SK-N-SH (cell line): ENCODE data around the gene MAPK12. TPM values are rescaled to one million over a fixed set of nuclear protein-coding genes. Genes with fewer than 3 reads are reported as not detected.

Source experiments
- CTCF ChIA-PET: fragments of 300-600, 350-600 bp; formaldehyde crosslinking; extraction: SDS; loops from one replicate; lab custom pipeline; 2021; lab: Yijun Ruan, JAX
- POLR2A ChIA-PET: fragments of 350-600 bp; sonication (Branson Sonifier 250); formaldehyde crosslinking; extraction: SDS; loops from one replicate; lab custom pipeline; 2020; ENCODE audit warnings: antibody characterized with exemption, inconsistent platforms; lab: Yijun Ruan, JAX
- DNase-seq: peaks from one replicate; pipeline ENCODE4 v3.0.0; 2012
- H2AFZ ChIP-seq: fragments of 200-600 bp; sonication (generic); 2 replicates; pipeline ENCODE4 v1.8.1; 2016; ENCODE audit warnings: antibody characterized with exemption, mild to moderate bottlenecking, low read depth
- H3F3A ChIP-seq: fragments of 200-600 bp; sonication (generic); replicated peaks from 2 replicates; pipeline ENCODE3; 2016; ENCODE audit warnings: antibody characterized with exemption, mild to moderate bottlenecking; ENCODE audit not compliant: insufficient read depth
- H3K27ac ChIP-seq, 2 experiments: fragments of 200-500 bp in 1 of 2; fragments of 200-600 bp in 1 of 2; sonication (Bioruptor generic) in 1 of 2; sonication (generic), shearing (Covaris generic) in 1 of 2; 2 replicates each; pipeline versions ENCODE4 v1.5.1 to v1.6.1; 2014 to 2016; ENCODE audit warnings: low read depth in 2 of 2, inconsistent platforms in 1 of 2, low read length in 1 of 2, mild to moderate bottlenecking in 1 of 2, mixed read lengths in 1 of 2
- H3K27me3 ChIP-seq: fragments of 200-600 bp; sonication (generic), shearing (Covaris generic); 2 replicates; pipeline ENCODE4 v1.6.1; 2016; ENCODE audit warnings: mixed run types; ENCODE audit not compliant: insufficient read depth
- H3K36me3 ChIP-seq, 2 experiments: fragments of 200-500 bp in 1 of 2; fragments of 200-600 bp in 1 of 2; sonication (Bioruptor generic) in 1 of 2; sonication (generic) in 1 of 2; replicated peaks in 1 of 2; 2 replicates each; pipeline versions ENCODE3 to v1.5.1; 2014 to 2016; ENCODE audit warnings: low read length in 1 of 2, mild to moderate bottlenecking in 1 of 2; ENCODE audit not compliant: insufficient read depth in 2 of 2, control insufficient read depth in 1 of 2
- H3K4me1 ChIP-seq, 2 experiments: fragments of 200-500 bp in 1 of 2; fragments of 200-600 bp in 1 of 2; sonication (Bioruptor generic) in 1 of 2; sonication (generic), shearing (Covaris generic) in 1 of 2; 2 replicates each; pipeline versions ENCODE4 v1.5.1 to v1.6.1; 2014 to 2016; ENCODE audit warnings: low read depth in 1 of 2, low read length in 1 of 2, mixed run types in 1 of 2; ENCODE audit not compliant: insufficient read depth in 2 of 2, control insufficient read depth in 1 of 2
- H3K4me2 ChIP-seq: fragments of 200-600 bp; sonication (generic), shearing (Covaris generic); 2 replicates; pipeline ENCODE4 v1.6.1; 2017; ENCODE audit warnings: mixed run types
- H3K4me3 ChIP-seq, 2 experiments: fragments of 200-500 bp in 1 of 2; fragments of 200-600 bp in 1 of 2; sonication (Bioruptor generic) in 1 of 2; sonication (generic), shearing (Covaris generic) in 1 of 2; 2 replicates each; pipeline versions ENCODE4 v1.5.1 to v1.8.1; 2014 to 2016; ENCODE audit warnings: low read depth in 2 of 2, inconsistent platforms in 1 of 2, low read length in 1 of 2, mild to moderate bottlenecking in 1 of 2, mixed read lengths in 1 of 2, moderate library complexity in 1 of 2
- H3K79me2 ChIP-seq: fragments of 200-600 bp; sonication (generic); 2 replicates; pipeline ENCODE4 v1.8.1; 2017; ENCODE audit warnings: mild to moderate bottlenecking; ENCODE audit not compliant: insufficient read depth
- H3K9ac ChIP-seq: fragments of 200-600 bp; sonication (generic); 2 replicates; pipeline ENCODE4 v1.6.1; 2017; ENCODE audit warnings: mixed run types
- H3K9me2 ChIP-seq: fragments of 200-600 bp; sonication (generic); 2 replicates; pipeline ENCODE4 v1.6.1; 2017; ENCODE audit warnings: mixed run types
- H3K9me3 ChIP-seq: fragments of 200-600 bp; sonication (generic); 2 replicates; pipeline ENCODE4 v1.6.1; 2017; ENCODE audit warnings: mixed run types, mild to moderate bottlenecking, moderate library complexity
- H4K20me1 ChIP-seq: fragments of 200-600 bp; sonication (generic); 2 replicates; pipeline ENCODE4 v1.6.1; 2017; ENCODE audit warnings: mild to moderate bottlenecking, mixed run types; ENCODE audit not compliant: insufficient read depth
- CTCF ChIP-seq: fragments of 200-600 bp; sonication (generic); IDR thresholded peaks from 2 replicates; pipeline ENCODE4 v1.6.1; 2017; ENCODE audit warnings: antibody characterized with exemption, mild to moderate bottlenecking, moderate library complexity
- ELF1 ChIP-seq: IDR thresholded peaks from 2 replicates; pipeline ENCODE4 v1.4.0; 2012
- EP300 ChIP-seq, 2 experiments: IDR thresholded peaks; 2 replicates each; pipeline versions ENCODE4 v1.4.0 to v1.6.1; 2012; ENCODE audit warnings: borderline replicate concordance in 1 of 2, low read depth in 1 of 2, low read length in 1 of 2
- FOXM1 ChIP-seq: IDR thresholded peaks from 2 replicates; pipeline ENCODE4 v1.4.0; 2012; ENCODE audit warnings: low read depth, mild to moderate bottlenecking
- GABPA ChIP-seq: IDR thresholded peaks from 2 replicates; pipeline ENCODE4 v1.4.0; 2012; ENCODE audit warnings: low read depth, mild to moderate bottlenecking
- GATA2 ChIP-seq: sonication (generic); formaldehyde crosslinking; IDR thresholded peaks from 2 replicates; pipeline ENCODE4 v1.5.0; 2020; ENCODE audit warnings: mild to moderate bottlenecking, missing genetic modification reagents
- JUND ChIP-seq: IDR thresholded peaks from 2 replicates; pipeline ENCODE4 v1.4.0; 2012
- MXI1 ChIP-seq: IDR thresholded peaks from 2 replicates; pipeline ENCODE4 v1.6.1; 2012; ENCODE audit warnings: mild to moderate bottlenecking, low read depth, low read length, improper control_type of control experiment
- NFIC ChIP-seq: IDR thresholded peaks from 2 replicates; pipeline ENCODE4 v1.4.0; 2012; ENCODE audit warnings: borderline replicate concordance
- PBX3 ChIP-seq: IDR thresholded peaks from 2 replicates; pipeline ENCODE4; 2012
- RAD21 ChIP-seq: IDR thresholded peaks from 2 replicates; pipeline ENCODE4 v1.6.1; 2012; ENCODE audit warnings: mild to moderate bottlenecking, low read length
- RCOR1 ChIP-seq: fragments of 150-350 bp; IDR thresholded peaks from 2 replicates; pipeline ENCODE4 v1.6.1; 2017; ENCODE audit warnings: antibody characterized with exemption, low read length
- REST ChIP-seq: IDR thresholded peaks from 2 replicates; pipeline ENCODE4 v1.6.1; 2012; ENCODE audit warnings: mild to moderate bottlenecking, low read depth, low read length, moderate library complexity
- RFX5 ChIP-seq: IDR thresholded peaks from 2 replicates; pipeline ENCODE4 v1.6.1; 2012; ENCODE audit warnings: mild to moderate bottlenecking, improper control_type of control experiment, low read length
- TAF1 ChIP-seq: IDR thresholded peaks from 2 replicates; pipeline ENCODE4 v1.6.1; 2012; ENCODE audit warnings: low read depth, mild to moderate bottlenecking, low read length, moderate library complexity, borderline replicate concordance
- TCF12 ChIP-seq: IDR thresholded peaks from 2 replicates; pipeline ENCODE4 v1.4.0; 2012
- USF1 ChIP-seq: IDR thresholded peaks from 2 replicates; pipeline ENCODE4 v1.4.0; 2012; ENCODE audit warnings: low read depth, borderline replicate concordance
- USF2 ChIP-seq: fragments of 150-350 bp; IDR thresholded peaks from 2 replicates; pipeline ENCODE4 v1.6.1; 2017; ENCODE audit warnings: antibody characterized with exemption, low read length, low read depth, borderline replicate concordance
- WGBS: methylation state at CpG from one replicate; pipeline ENCODE4 v1.1.6; 2017; ENCODE audit warnings: low lambda C conversion rate; 5-methylcytosine and 5-hydroxymethylcytosine counted together
- polyA plus RNA-seq, 3 experiments: library from polyadenylated mRNA; depleted of rRNA; stranded (reverse); fragments of >200 nt; gene quantifications; 2 replicates each; pipeline ENCODE4 v1.2.3, GENCODE V29; 2012

The MAPK12 gene
- polyA plus RNA-seq, 1 of the 3 experiments (the other 2 are of a cell fraction) = 118 TPM

GRCh38 chr22:50298937-50299784, 37.7 kb upstream of the MAPK12 start:
- Histone ChIP-seq H3K4me1 (peaks cover 30 to 36% of the 10 kb centered on the region in 2 experiments; a peak in 3 of 4 replicates), H3K9me3 (no peaks in the 10 kb centered on the region), H4K20me1 (peaks cover 93% of the 10 kb centered on the region), H3K4me2 (no peak overlapping the region), H3K9me2 (no peaks in the 10 kb centered on the region), H3F3A (peaks cover 9% of the 10 kb centered on the region), H3K27me3 (no peaks in the 10 kb centered on the region), H3K79me2 (peaks cover 99% of the 10 kb centered on the region), H3K4me3 (no peak overlapping the region), H2AFZ (no peak overlapping the region), H3K27ac (no peak overlapping the region), H3K36me3 (peaks cover 0 to 8% of the 10 kb centered on the region in 2 experiments), H3K9ac (no peak overlapping the region)
- TF ChIP-seq PBX3 = no peak
- no peak for TF ChIP-seq RAD21
- no peak for TF ChIP-seq GATA2 (CRISPR knock-in tag)
- no peak for TF ChIP-seq CTCF
- TF ChIP-seq TCF12 = no peak
- TF ChIP-seq RFX5 = no peak
- no peak for TF ChIP-seq NFIC
- no peak for TF ChIP-seq RCOR1
- no peak for TF ChIP-seq ELF1
- TF ChIP-seq GABPA = no peak
- no peak for TF ChIP-seq FOXM1
- TF ChIP-seq USF2 = no peak
- no peak for TF ChIP-seq USF1
- no peak for TF ChIP-seq MXI1
- TF ChIP-seq TAF1 = no peak
- TF ChIP-seq REST = no peak
- TF ChIP-seq JUND = no peak
- TF ChIP-seq EP300 (IDR thresholded peaks at IDR 0.05; ENCODE audit: borderline replicate concordance in 1 of 2, low read depth in 1 of 2, low read length in 1 of 2) = no peak
- ChIA-PET CTCF (interaction anchor here (0.6 to 1.4 kb wide), 4 partner anchors 22 to 153 kb away, joined by 4 to 6 read pairs (median 4); no protein-coding TSS in a partner anchor), POLR2A (no interaction called here)
- DNase-seq = no peak
- WGBS = 90% methylated on average over 29 of the region's 59 CpGs
